ENCODE measurements around the gene ITGAL.

GRCh38 chr16:30464078-30464477 is 8.5 kb upstream of the ITGAL start:
- no peak for TF ChIP-seq POLR2A (IDR thresholded peaks at IDR 0.05; ENCODE audit: extremely low read depth, insufficient read length)
- TF ChIP-seq CTCF (IDR thresholded peaks at IDR 0.05; ENCODE audit: low read depth, low read length) = no peak
